H9 (cell line): ENCODE results near the gene WDR91. TPM values are rescaled to one million over a fixed set of nuclear protein-coding genes. Genes with fewer than 3 reads are reported as not detected.

Source experiments
- DNase-seq: peaks from one replicate; pipeline ENCODE4 v3.0.0-alpha.2; 2017
- H2AFZ ChIP-seq: one replicate; pipeline ENCODE4 v1.6.1; 2013; ENCODE audit warnings: mild to moderate bottlenecking, low read length, control low read depth, moderate library complexity
- H2AK5ac ChIP-seq: 2 replicates; pipeline ENCODE4 v1.6.1; 2013; ENCODE audit warnings: low read length, control low read depth, mixed read lengths; ENCODE audit not compliant: insufficient read length
- H2BK120ac ChIP-seq: one replicate; pipeline ENCODE4 v1.6.1; 2013; ENCODE audit warnings: low read depth, mild to moderate bottlenecking, low read length, control low read depth, inconsistent platforms; ENCODE audit not compliant: poor library complexity, severe bottlenecking
- H2BK12ac ChIP-seq: 2 replicates; pipeline ENCODE4 v1.6.1; 2013; ENCODE audit warnings: low read length, control low read depth, mixed read lengths, low read depth; ENCODE audit not compliant: insufficient read length
- H2BK15ac ChIP-seq: 2 replicates; pipeline ENCODE4 v1.6.1; 2013; ENCODE audit warnings: low read depth, low read length, control low read depth
- H2BK20ac ChIP-seq: one replicate; pipeline ENCODE4 v1.6.1; 2013; ENCODE audit warnings: low read depth, mild to moderate bottlenecking, low read length, control low read depth, inconsistent platforms; ENCODE audit not compliant: poor library complexity, severe bottlenecking
- H2BK5ac ChIP-seq: 2 replicates; pipeline ENCODE4 v1.6.1; 2013; ENCODE audit warnings: low read length, control low read depth, mixed read lengths; ENCODE audit not compliant: insufficient read length
- H3K14ac ChIP-seq: 2 replicates; pipeline ENCODE4 v1.6.1; 2013; ENCODE audit warnings: low read length, control low read depth; ENCODE audit not compliant: insufficient read depth
- H3K18ac ChIP-seq: 2 replicates; pipeline ENCODE4 v1.6.1; 2013; ENCODE audit warnings: low read depth, mild to moderate bottlenecking, mixed read lengths, low read length, control low read depth; ENCODE audit not compliant: insufficient read length
- H3K23ac ChIP-seq: 2 replicates; pipeline ENCODE4 v1.6.1; 2013; ENCODE audit warnings: low read length, control low read depth, mixed read lengths, low read depth; ENCODE audit not compliant: insufficient read length
- H3K23me2 ChIP-seq: 2 replicates; pipeline ENCODE4 v1.6.1; 2013; ENCODE audit warnings: low read depth, mild to moderate bottlenecking, mixed read lengths, low read length, control low read depth; ENCODE audit not compliant: insufficient read length, poor library complexity, severe bottlenecking
- H3K27ac ChIP-seq: 2 replicates; pipeline ENCODE4 v1.5.1; 2013; ENCODE audit warnings: low read length, control low read depth, mixed read lengths, low read depth; ENCODE audit not compliant: insufficient read length
- H3K27me3 ChIP-seq: 2 replicates; pipeline ENCODE4 v1.6.1; 2013; ENCODE audit warnings: low read length, control low read depth, inconsistent platforms; ENCODE audit not compliant: insufficient read depth
- H3K4ac ChIP-seq: 2 replicates; pipeline ENCODE4 v1.6.1; 2013; ENCODE audit warnings: low read depth, mild to moderate bottlenecking, control low read depth, inconsistent platforms, low read length, moderate library complexity
- H3K4me1 ChIP-seq: 2 replicates; pipeline ENCODE4 v1.6.1; 2013; ENCODE audit warnings: low read length, control low read depth, inconsistent platforms; ENCODE audit not compliant: insufficient read depth
- H3K4me2 ChIP-seq: 2 replicates; pipeline ENCODE4 v1.6.1; 2013; ENCODE audit warnings: low read length, control low read depth, mixed read lengths; ENCODE audit not compliant: insufficient read length, insufficient read depth
- H3K56ac ChIP-seq: 2 replicates; pipeline ENCODE4 v1.6.1; 2013; ENCODE audit warnings: low read depth, mild to moderate bottlenecking, mixed read lengths, low read length, control low read depth; ENCODE audit not compliant: insufficient read length
- H3K79me1 ChIP-seq: 2 replicates; pipeline ENCODE4 v1.6.1; 2013; ENCODE audit warnings: low read depth, mild to moderate bottlenecking, moderate library complexity, low read length, control low read depth, inconsistent platforms; ENCODE audit not compliant: insufficient read depth, poor library complexity, severe bottlenecking
- H3K79me2 ChIP-seq: 2 replicates; pipeline ENCODE4 v1.6.1; 2013; ENCODE audit warnings: low read length, control low read depth, inconsistent platforms; ENCODE audit not compliant: insufficient read depth
- H3K9ac ChIP-seq: 2 replicates; pipeline ENCODE4 v1.6.1; 2013; ENCODE audit warnings: low read length, control low read depth, mixed read lengths; ENCODE audit not compliant: insufficient read length; ENCODE audit errors: extremely low read depth
- H3K9me3 ChIP-seq: one replicate; pipeline ENCODE4 v1.6.1; 2013; ENCODE audit warnings: low read depth, low read length, inconsistent platforms; ENCODE audit not compliant: control insufficient read depth
- H3T11ph ChIP-seq: one replicate; pipeline ENCODE4 v1.6.1; 2013; ENCODE audit warnings: mild to moderate bottlenecking, low read length, control low read depth, inconsistent platforms
- H4K20me1 ChIP-seq: one replicate; pipeline ENCODE4 v1.6.1; 2013; ENCODE audit not compliant: control insufficient read depth, insufficient read length, insufficient read depth
- H4K5ac ChIP-seq: 2 replicates; pipeline ENCODE4 v1.6.1; 2013; ENCODE audit warnings: low read depth, mild to moderate bottlenecking, mixed read lengths, low read length, control low read depth; ENCODE audit not compliant: insufficient read length
- H4K8ac ChIP-seq: replicated peaks from 2 replicates; pipeline ENCODE4 v1.6.1; 2013; ENCODE audit warnings: low read length, control low read depth, mixed read lengths, low read depth; ENCODE audit not compliant: insufficient read length
- H4K91ac ChIP-seq: 2 replicates; pipeline ENCODE4 v1.6.1; 2013; ENCODE audit warnings: low read depth, mild to moderate bottlenecking, moderate library complexity, mixed read lengths, low read length, control low read depth; ENCODE audit not compliant: insufficient read length
- H3K27ac Mint-ChIP-seq, 3 experiments: 2 replicates in 2 of 3; 3 replicates in 1 of 3; pipeline ENCODE4 v1.8.0; 2020 to 2021; ENCODE audit warnings: mixed read lengths in 3 of 3, mild to moderate bottlenecking in 1 of 3, moderate library complexity in 1 of 3
- H3K27me3 Mint-ChIP-seq: 2 replicates; pipeline ENCODE4 v1.8.0; 2021; ENCODE audit warnings: low read depth, mild to moderate bottlenecking, moderate library complexity, mixed read lengths
- H3K36me3 Mint-ChIP-seq, 3 experiments: 2 replicates in 2 of 3; 3 replicates in 1 of 3; pipeline ENCODE4 v1.8.0; 2020 to 2021; ENCODE audit warnings: low read depth in 3 of 3, mixed read lengths in 3 of 3; ENCODE audit not compliant: insufficient read depth in 1 of 3
- H3K4me1 Mint-ChIP-seq, 2 experiments: 2 replicates each; pipeline ENCODE4 v1.8.0; 2020; ENCODE audit warnings: mixed read lengths in 2 of 2
- H3K4me3 Mint-ChIP-seq, 2 experiments: 2 replicates in 1 of 2; 3 replicates in 1 of 2; pipeline ENCODE4 v1.8.0; 2020 to 2021; ENCODE audit warnings: mild to moderate bottlenecking in 2 of 2, mixed read lengths in 2 of 2, moderate library complexity in 1 of 2
- H3K9me3 Mint-ChIP-seq, 2 experiments: 2 replicates in 1 of 2; 3 replicates in 1 of 2; pipeline ENCODE4 v1.8.0; 2020; ENCODE audit warnings: mild to moderate bottlenecking in 2 of 2, mixed read lengths in 2 of 2, moderate library complexity in 1 of 2
- WGBS: extraction: QIAGEN DNeasy Blood & Tissue Kit; methylation state at CpG from one replicate; pipeline ENCODE4 v1.1.7; 2013; ENCODE audit warnings: missing lambda C conversion rate, low lambda C conversion rate, mixed read lengths; ENCODE audit not compliant: insufficient read length; ENCODE audit errors: extremely low coverage; 5-methylcytosine and 5-hydroxymethylcytosine counted together
- total RNA-seq: library from RNA; stranded (reverse); gene quantifications from 2 replicates; pipeline ENCODE4 v1.2.1, GENCODE V29; 2021
- TF ChIP-seq, protein P1 (sequence below): fragments of 200-600 bp; sonication (generic); conservative IDR thresholded peaks from 3 replicates; pipeline ENCODE4 v1.8.0; 2021; ENCODE audit warnings: antibody characterized with exemption, mild to moderate bottlenecking

Gene WDR91
- total RNA-seq, 1 experiment from 2014 or later = 9.4 TPM

DNA sequence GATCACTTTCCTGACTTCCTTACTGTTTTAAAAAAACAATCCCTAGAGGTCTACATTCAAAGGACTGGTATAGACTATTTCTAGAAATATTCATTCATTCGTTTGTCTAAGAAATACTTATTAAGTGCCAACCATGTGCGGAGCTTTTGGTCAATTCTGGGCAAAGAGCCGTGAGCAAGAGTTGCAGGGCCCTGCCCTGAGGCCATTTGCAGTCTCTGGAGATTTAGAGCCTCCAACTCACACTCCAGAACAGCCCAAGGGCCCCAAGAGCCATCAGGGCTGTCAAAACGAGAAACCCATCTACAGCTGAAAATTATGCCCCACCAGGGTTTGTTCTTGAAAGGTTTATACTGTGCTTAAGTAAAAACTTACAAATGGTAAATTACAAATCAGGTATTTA lies 16.2 kb downstream of the WDR91 start:
- no CpG with 5 or more reads among the region's 4 CpGs for WGBS

More for the DNA sequence above, 16.2 kb downstream of the WDR91 start:
- peak overlapping the region in 1 of 3 experiments; percentile 27; a peak in 1 of 7 replicates for H3K27ac Mint-ChIP-seq
- H2BK12ac ChIP-seq = no peak overlapping the region
- H3K79me2 ChIP-seq = no peaks in the 10 kb centered on the region
- H2BK5ac ChIP-seq = no peak overlapping the region
- no peaks in the 10 kb centered on the region for H3K9me3 ChIP-seq
- H3K4me2 ChIP-seq = no peak overlapping the region
- no peaks in the 10 kb centered on the region for H3K23me2 ChIP-seq
- TF ChIP-seq, protein P1, sequence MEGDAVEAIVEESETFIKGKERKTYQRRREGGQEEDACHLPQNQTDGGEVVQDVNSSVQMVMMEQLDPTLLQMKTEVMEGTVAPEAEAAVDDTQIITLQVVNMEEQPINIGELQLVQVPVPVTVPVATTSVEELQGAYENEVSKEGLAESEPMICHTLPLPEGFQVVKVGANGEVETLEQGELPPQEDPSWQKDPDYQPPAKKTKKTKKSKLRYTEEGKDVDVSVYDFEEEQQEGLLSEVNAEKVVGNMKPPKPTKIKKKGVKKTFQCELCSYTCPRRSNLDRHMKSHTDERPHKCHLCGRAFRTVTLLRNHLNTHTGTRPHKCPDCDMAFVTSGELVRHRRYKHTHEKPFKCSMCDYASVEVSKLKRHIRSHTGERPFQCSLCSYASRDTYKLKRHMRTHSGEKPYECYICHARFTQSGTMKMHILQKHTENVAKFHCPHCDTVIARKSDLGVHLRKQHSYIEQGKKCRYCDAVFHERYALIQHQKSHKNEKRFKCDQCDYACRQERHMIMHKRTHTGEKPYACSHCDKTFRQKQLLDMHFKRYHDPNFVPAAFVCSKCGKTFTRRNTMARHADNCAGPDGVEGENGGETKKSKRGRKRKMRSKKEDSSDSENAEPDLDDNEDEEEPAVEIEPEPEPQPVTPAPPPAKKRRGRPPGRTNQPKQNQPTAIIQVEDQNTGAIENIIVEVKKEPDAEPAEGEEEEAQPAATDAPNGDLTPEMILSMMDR = no peak
- no peak overlapping the region for H2BK120ac ChIP-seq
- no peak overlapping the region for H3K56ac ChIP-seq
- no peak overlapping the region for H4K8ac ChIP-seq
- H2AFZ ChIP-seq = no peak overlapping the region
- H3K27me3 ChIP-seq = no peaks in the 10 kb centered on the region
- DNase-seq = no peak
- H3K36me3 Mint-ChIP-seq = peaks cover 6 to 49% (median 23%) of the 10 kb centered on the region in 3 experiments
- no peak overlapping the region for H2BK20ac ChIP-seq
- no peak overlapping the region for H3K4ac ChIP-seq
- no peaks in the 10 kb centered on the region for H3K27me3 Mint-ChIP-seq
- no peaks in the 10 kb centered on the region for H3K9me3 Mint-ChIP-seq
- H3K9ac ChIP-seq = no peak overlapping the region
- H3K14ac ChIP-seq = no peak overlapping the region
- H3K23ac ChIP-seq = no peak overlapping the region
- no peak overlapping the region for H4K5ac ChIP-seq
- no peak overlapping the region for H2AK5ac ChIP-seq
- H3K4me3 Mint-ChIP-seq = no peak overlapping the region
- no peak overlapping the region for H2BK15ac ChIP-seq
- peaks cover 0 to 5% of the 10 kb centered on the region in 2 experiments; a peak in 3 of 4 replicates for H3K4me1 Mint-ChIP-seq
- H3K4me1 ChIP-seq = no peaks in the 10 kb centered on the region
- no peak overlapping the region for H3K18ac ChIP-seq
- H4K20me1 ChIP-seq = no peaks in the 10 kb centered on the region
- no peak overlapping the region for H4K91ac ChIP-seq
- H3T11ph ChIP-seq = no peak overlapping the region
- no peak overlapping the region for H3K27ac ChIP-seq
- no peaks in the 10 kb centered on the region for H3K79me1 ChIP-seq
